ENCODE results near the gene MYO3B. TPM values are rescaled to one million over a fixed set of nuclear protein-coding genes. Genes with fewer than 3 reads are reported as not detected.

The MYO3B gene
- total and polyA plus RNA-seq, 2 of the 8 experiments (the other 6 are each of a cell fraction or from before 2014, with no cell fraction given) = 0.17 to 0.19 TPM

- TF ChIP-seq, protein P1, sequence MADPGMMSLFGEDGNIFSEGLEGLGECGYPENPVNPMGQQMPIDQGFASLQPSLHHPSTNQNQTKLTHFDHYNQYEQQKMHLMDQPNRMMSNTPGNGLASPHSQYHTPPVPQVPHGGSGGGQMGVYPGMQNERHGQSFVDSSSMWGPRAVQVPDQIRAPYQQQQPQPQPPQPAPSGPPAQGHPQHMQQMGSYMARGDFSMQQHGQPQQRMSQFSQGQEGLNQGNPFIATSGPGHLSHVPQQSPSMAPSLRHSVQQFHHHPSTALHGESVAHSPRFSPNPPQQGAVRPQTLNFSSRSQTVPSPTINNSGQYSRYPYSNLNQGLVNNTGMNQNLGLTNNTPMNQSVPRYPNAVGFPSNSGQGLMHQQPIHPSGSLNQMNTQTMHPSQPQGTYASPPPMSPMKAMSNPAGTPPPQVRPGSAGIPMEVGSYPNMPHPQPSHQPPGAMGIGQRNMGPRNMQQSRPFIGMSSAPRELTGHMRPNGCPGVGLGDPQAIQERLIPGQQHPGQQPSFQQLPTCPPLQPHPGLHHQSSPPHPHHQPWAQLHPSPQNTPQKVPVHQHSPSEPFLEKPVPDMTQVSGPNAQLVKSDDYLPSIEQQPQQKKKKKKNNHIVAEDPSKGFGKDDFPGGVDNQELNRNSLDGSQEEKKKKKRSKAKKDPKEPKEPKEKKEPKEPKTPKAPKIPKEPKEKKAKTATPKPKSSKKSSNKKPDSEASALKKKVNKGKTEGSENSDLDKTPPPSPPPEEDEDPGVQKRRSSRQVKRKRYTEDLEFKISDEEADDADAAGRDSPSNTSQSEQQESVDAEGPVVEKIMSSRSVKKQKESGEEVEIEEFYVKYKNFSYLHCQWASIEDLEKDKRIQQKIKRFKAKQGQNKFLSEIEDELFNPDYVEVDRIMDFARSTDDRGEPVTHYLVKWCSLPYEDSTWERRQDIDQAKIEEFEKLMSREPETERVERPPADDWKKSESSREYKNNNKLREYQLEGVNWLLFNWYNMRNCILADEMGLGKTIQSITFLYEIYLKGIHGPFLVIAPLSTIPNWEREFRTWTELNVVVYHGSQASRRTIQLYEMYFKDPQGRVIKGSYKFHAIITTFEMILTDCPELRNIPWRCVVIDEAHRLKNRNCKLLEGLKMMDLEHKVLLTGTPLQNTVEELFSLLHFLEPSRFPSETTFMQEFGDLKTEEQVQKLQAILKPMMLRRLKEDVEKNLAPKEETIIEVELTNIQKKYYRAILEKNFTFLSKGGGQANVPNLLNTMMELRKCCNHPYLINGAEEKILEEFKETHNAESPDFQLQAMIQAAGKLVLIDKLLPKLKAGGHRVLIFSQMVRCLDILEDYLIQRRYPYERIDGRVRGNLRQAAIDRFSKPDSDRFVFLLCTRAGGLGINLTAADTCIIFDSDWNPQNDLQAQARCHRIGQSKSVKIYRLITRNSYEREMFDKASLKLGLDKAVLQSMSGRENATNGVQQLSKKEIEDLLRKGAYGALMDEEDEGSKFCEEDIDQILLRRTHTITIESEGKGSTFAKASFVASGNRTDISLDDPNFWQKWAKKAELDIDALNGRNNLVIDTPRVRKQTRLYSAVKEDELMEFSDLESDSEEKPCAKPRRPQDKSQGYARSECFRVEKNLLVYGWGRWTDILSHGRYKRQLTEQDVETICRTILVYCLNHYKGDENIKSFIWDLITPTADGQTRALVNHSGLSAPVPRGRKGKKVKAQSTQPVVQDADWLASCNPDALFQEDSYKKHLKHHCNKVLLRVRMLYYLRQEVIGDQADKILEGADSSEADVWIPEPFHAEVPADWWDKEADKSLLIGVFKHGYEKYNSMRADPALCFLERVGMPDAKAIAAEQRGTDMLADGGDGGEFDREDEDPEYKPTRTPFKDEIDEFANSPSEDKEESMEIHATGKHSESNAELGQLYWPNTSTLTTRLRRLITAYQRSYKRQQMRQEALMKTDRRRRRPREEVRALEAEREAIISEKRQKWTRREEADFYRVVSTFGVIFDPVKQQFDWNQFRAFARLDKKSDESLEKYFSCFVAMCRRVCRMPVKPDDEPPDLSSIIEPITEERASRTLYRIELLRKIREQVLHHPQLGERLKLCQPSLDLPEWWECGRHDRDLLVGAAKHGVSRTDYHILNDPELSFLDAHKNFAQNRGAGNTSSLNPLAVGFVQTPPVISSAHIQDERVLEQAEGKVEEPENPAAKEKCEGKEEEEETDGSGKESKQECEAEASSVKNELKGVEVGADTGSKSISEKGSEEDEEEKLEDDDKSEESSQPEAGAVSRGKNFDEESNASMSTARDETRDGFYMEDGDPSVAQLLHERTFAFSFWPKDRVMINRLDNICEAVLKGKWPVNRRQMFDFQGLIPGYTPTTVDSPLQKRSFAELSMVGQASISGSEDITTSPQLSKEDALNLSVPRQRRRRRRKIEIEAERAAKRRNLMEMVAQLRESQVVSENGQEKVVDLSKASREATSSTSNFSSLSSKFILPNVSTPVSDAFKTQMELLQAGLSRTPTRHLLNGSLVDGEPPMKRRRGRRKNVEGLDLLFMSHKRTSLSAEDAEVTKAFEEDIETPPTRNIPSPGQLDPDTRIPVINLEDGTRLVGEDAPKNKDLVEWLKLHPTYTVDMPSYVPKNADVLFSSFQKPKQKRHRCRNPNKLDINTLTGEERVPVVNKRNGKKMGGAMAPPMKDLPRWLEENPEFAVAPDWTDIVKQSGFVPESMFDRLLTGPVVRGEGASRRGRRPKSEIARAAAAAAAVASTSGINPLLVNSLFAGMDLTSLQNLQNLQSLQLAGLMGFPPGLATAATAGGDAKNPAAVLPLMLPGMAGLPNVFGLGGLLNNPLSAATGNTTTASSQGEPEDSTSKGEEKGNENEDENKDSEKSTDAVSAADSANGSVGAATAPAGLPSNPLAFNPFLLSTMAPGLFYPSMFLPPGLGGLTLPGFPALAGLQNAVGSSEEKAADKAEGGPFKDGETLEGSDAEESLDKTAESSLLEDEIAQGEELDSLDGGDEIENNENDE (IDR thresholded peaks at IDR 0.05; ENCODE audit: insufficient replicate concordance, low read length) = no peak
- TF ChIP-seq MAX (IDR thresholded peaks at IDR 0.05) (no peak), RNF2 (IDR thresholded peaks at IDR 0.05; ENCODE audit: borderline replicate concordance, low read depth, low read length, missing control alignments, poor library complexity, severe bottlenecking) (no peak), GTF2F1 (IDR thresholded peaks at IDR 0.05; ENCODE audit: borderline replicate concordance, low read depth, low read length) (no peak), SRF (IDR thresholded peaks at IDR 0.05; ENCODE audit: low read depth, low read length) (no peak), BRCA1 (IDR thresholded peaks at IDR 0.05; ENCODE audit: low read depth, low read length) (no peak), TAF7 (optimal IDR thresholded peaks at IDR 0.05; ENCODE audit: borderline replicate concordance, low read depth, low read length) (no peak), JUND (IDR thresholded peaks at IDR 0.05; ENCODE audit: low read length) (no peak), CHD2 (IDR thresholded peaks at IDR 0.05; ENCODE audit: low read length) (no peak)
- TF ChIP-seq, protein P2, sequence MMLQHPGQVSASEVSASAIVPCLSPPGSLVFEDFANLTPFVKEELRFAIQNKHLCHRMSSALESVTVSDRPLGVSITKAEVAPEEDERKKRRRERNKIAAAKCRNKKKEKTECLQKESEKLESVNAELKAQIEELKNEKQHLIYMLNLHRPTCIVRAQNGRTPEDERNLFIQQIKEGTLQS (IDR thresholded peaks at IDR 0.05; ENCODE audit: insufficient read depth, low read depth, low read length) = no peak
Measured at GRCh38 chr2:170360546-170361089, 182.7 kb downstream of the MYO3B start (continued).
